Measurements from ENCODE around the gene CTSL.

GRCh38 chr9:87740209-87740608 lies 14.3 kb downstream of the CTSL start:
- TF ChIP-seq PATZ1 (CRISPR knock-in tag; IDR thresholded peaks at IDR 0.05; ENCODE audit: borderline replicate concordance) = no peak
- no peak for TF ChIP-seq ZFP3 (CRISPR knock-in tag; IDR thresholded peaks at IDR 0.05)
- no peak for TF ChIP-seq GLIS3 (CRISPR knock-in tag; IDR thresholded peaks at IDR 0.05)
- no peak for TF ChIP-seq ZNF565 (CRISPR knock-in tag; conservative IDR thresholded peaks at IDR 0.05; ENCODE audit: low read depth)
- TF ChIP-seq ZC3H10 (CRISPR knock-in tag; IDR thresholded peaks at IDR 0.05) = no peak
- no peak for TF ChIP-seq CREB5 (CRISPR knock-in tag; IDR thresholded peaks at IDR 0.05; ENCODE audit: low read depth)
- no peak for TF ChIP-seq RARB (CRISPR knock-in tag; IDR thresholded peaks at IDR 0.05)
- no peak for TF ChIP-seq POU6F1 (CRISPR knock-in tag; IDR thresholded peaks at IDR 0.05; ENCODE audit: borderline replicate concordance, low read depth)
- TF ChIP-seq ZNF70 (CRISPR knock-in tag; IDR thresholded peaks at IDR 0.05) = no peak
- no peak for TF ChIP-seq TSHZ2 (CRISPR knock-in tag; IDR thresholded peaks at IDR 0.05)
- no peak for TF ChIP-seq ESRRG (CRISPR knock-in tag; IDR thresholded peaks at IDR 0.05)
- TF ChIP-seq ZFP30 (CRISPR knock-in tag; IDR thresholded peaks at IDR 0.05) = no peak
- TF ChIP-seq TCF4 (CRISPR knock-in tag; IDR thresholded peaks at IDR 0.05; ENCODE audit: borderline replicate concordance) = no peak
